ENCODE measurements around the gene RGR. TPM values are rescaled to one million over a fixed set of nuclear protein-coding genes. Genes with fewer than 3 reads are reported as not detected.

The RGR gene
- total RNA-seq, 1 experiment from 2014 or later: not detected

- TF ChIP-seq PRDM15 (CRISPR knock-in tag; IDR thresholded peaks at IDR 0.05) (no peak), ETV6 (CRISPR knock-in tag; IDR thresholded peaks at IDR 0.05) (no peak), SMAD3 (CRISPR knock-in tag; IDR thresholded peaks at IDR 0.05; ENCODE audit: borderline replicate concordance) (peak; percentile 92; the same call in 1 of the 2 replicates), ZNF232 (CRISPR knock-in tag; IDR thresholded peaks at IDR 0.05) (0 out of 2 replicates have a peak, but pooled peaks have one; percentile 68), ERG (CRISPR knock-in tag; IDR thresholded peaks at IDR 0.05) (no peak), TEAD4 (CRISPR knock-in tag; IDR thresholded peaks at IDR 0.05) (peak; percentile 82; the same call in 1 of the 2 replicates), OVOL2 (CRISPR knock-in tag; IDR thresholded peaks at IDR 0.05; ENCODE audit: borderline replicate concordance) (no peak), ZBTB21 (CRISPR knock-in tag; IDR thresholded peaks at IDR 0.05; ENCODE audit: borderline replicate concordance) (peak; percentile 58; the same call in 1 of the 2 replicates), NFYB (CRISPR knock-in tag; conservative IDR thresholded peaks at IDR 0.05; ENCODE audit: low read depth) (no peak), RELA (CRISPR knock-in tag; IDR thresholded peaks at IDR 0.05; ENCODE audit: borderline replicate concordance) (no peak), MYBL2 (CRISPR knock-in tag; IDR thresholded peaks at IDR 0.05) (no peak), AFF4 (CRISPR knock-in tag; IDR thresholded peaks at IDR 0.05; ENCODE audit: borderline replicate concordance) (no peak), ZNF396 (CRISPR knock-in tag; IDR thresholded peaks at IDR 0.05; ENCODE audit: borderline replicate concordance) (no peak), USF1 (CRISPR knock-in tag; IDR thresholded peaks at IDR 0.05) (peak; percentile 47; the same call in 1 of the 2 replicates), SMAD4 (CRISPR knock-in tag; IDR thresholded peaks at IDR 0.05) (peak; percentile 72; the same call in 1 of the 2 replicates), IRF2 (CRISPR knock-in tag; IDR thresholded peaks at IDR 0.05; ENCODE audit: borderline replicate concordance, low read depth) (no peak), ATF6 (CRISPR knock-in tag; IDR thresholded peaks at IDR 0.05) (no peak), HMGXB4 (CRISPR knock-in tag; IDR thresholded peaks at IDR 0.05) (no peak), ZNF416 (CRISPR knock-in tag; IDR thresholded peaks at IDR 0.05) (no peak), CBFB (CRISPR knock-in tag; IDR thresholded peaks at IDR 0.05; ENCODE audit: low read depth) (0 out of 2 replicates have a peak, but pooled peaks have one; percentile 48), NR1H2 (CRISPR knock-in tag; IDR thresholded peaks at IDR 0.05) (no peak), KAT7 (CRISPR knock-in tag; IDR thresholded peaks at IDR 0.05; ENCODE audit: borderline replicate concordance) (no peak)
These were observed 20.3 kb upstream of the RGR start (continued) for GRCh38 chr10:84224411-84225028.

All from WTC11 (cell line).